Activated naive CD8-positive, alpha-beta T cell (primary cell): Measurements from ENCODE around the gene SMARCC1.

ENCODE experiments used
- H3K27ac Mint-ChIP-seq: one replicate; pipeline ENCODE4 v1.8.0; 2021; ENCODE audit warnings: mixed read lengths
- H3K27me3 Mint-ChIP-seq: one replicate; pipeline ENCODE4 v1.8.0; 2021; ENCODE audit warnings: mixed read lengths
- H3K36me3 Mint-ChIP-seq: one replicate; pipeline ENCODE4 v1.8.0; 2021; ENCODE audit warnings: mixed read lengths
- H3K4me1 Mint-ChIP-seq: one replicate; pipeline ENCODE4 v1.8.0; 2021; ENCODE audit warnings: low read depth, mixed read lengths
- H3K4me3 Mint-ChIP-seq: one replicate; pipeline ENCODE4 v1.8.0; 2021; ENCODE audit warnings: mild to moderate bottlenecking, mixed read lengths
- H3K9me3 Mint-ChIP-seq: one replicate; pipeline ENCODE4 v1.8.0; 2021; ENCODE audit warnings: low read depth, mixed read lengths

SMARCC1 gene

DNA sequence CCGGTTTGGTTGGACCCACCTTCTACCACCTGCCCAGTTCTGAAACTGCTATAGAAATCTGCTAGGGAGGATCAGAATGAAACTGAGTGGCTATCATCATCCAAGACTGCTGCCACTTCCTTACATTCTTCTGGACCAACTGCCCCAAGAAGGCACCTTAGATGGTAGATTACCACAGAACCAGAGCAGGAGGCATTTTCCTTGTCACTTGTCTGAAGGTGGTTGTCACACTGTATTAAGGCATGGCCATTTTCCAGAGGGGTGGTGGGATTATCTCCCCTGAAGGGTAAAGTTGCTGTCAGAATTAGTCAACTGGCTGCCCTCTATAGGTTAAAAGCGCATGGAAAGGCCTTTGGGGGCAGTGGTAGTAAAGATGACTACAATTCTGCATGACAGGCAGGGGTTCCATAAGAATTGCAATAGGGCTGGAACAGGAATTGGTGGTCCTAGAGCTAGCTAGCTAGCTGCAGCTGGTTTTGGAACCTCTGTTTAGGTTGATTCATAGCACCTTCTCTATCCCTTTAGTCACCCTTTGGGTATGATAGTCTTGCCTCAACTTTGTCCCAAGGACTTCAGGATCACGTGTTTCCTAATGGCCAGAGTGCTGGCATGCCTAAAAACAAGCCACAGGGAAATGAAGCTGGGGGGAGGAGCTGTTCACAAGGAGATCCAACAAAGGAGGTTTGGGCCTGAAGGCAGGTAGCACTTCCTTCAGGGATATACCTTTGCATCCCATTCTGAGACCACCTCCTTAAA lies 198.2 kb downstream of the SMARCC1 start:
- Mint-ChIP-seq H3K36me3 (no peaks in the 10 kb centered on the region), H3K4me1 (peaks cover 2% of the 10 kb centered on the region), H3K27ac (no peak overlapping the region), H3K27me3 (peaks cover 3% of the 10 kb centered on the region), H3K9me3 (no peaks in the 10 kb centered on the region), H3K4me3 (no peak overlapping the region)

DNA sequence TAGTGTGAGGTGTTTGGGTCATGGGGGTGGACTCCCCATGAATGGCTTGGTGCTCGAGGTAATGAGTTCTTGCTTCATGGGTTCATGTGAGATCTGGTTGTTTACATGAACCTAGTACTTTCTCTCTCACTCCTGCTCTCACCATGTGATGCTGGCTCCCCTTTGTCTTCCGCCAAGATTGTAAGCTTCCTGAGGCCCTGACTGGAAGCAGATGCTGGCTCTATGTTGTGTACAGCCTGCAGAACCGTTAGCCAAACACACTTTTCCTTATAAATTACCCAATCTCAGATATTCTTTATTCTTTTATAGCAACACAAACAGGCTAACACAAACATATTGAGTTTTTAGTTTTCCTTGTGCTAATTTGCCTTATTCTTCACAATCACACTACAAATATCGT lies 199.9 kb downstream of the SMARCC1 start:
- Mint-ChIP-seq H3K9me3 (no peaks in the 10 kb centered on the region), H3K4me1 (peaks cover 2% of the 10 kb centered on the region), H3K27me3 (peaks cover 3% of the 10 kb centered on the region), H3K4me3 (no peak overlapping the region), H3K36me3 (no peaks in the 10 kb centered on the region), H3K27ac (no peak overlapping the region)

DNA sequence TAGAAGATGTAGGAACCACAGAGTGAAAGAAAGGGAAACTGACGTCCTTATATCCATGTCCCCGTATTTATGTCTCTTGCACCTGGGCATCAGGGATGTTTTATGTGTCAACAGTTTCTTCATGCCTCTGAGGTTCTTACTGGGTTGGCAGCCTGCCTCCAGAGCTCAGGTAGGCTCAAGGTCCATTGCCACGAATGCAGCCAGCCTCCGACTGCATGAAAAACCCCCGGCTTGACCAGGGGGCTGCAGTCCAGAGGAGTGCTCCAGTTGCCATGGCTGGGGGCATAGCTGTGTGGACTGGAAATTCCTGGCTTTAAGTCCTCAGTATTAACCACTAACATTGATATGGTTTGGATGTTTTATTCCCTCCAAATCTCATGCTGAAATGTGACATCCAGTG lies 200.3 kb downstream of the SMARCC1 start:
- Mint-ChIP-seq H3K27ac (no peak overlapping the region), H3K4me3 (no peak overlapping the region), H3K4me1 (peaks cover 2% of the 10 kb centered on the region), H3K36me3 (no peaks in the 10 kb centered on the region), H3K9me3 (no peaks in the 10 kb centered on the region), H3K27me3 (peaks cover 3% of the 10 kb centered on the region)

DNA sequence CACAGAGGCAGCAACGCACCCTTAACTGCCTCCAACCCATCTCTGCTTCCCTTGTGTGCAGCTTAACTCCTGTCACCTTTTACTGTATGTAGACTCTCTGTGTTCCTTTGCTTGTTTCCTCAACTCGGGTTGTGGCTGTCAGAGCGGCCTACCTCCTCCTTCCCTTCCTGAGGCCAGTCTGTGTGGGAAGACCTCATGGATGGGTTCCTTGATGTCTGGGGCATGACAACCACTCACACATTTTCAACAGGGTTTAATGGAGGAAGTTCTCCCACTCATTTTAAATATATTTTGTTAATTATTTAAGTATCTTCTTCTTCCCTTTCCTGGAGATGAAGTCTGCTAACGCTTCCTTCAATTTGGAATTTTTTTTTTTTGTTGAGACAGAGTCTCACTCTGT lies 201.2 kb downstream of the SMARCC1 start:
- Mint-ChIP-seq H3K27ac (no peak overlapping the region), H3K4me3 (peak overlapping the region; percentile 75), H3K4me1 (peaks cover 2% of the 10 kb centered on the region), H3K9me3 (no peaks in the 10 kb centered on the region), H3K36me3 (no peaks in the 10 kb centered on the region), H3K27me3 (peaks cover 3% of the 10 kb centered on the region)

DNA sequence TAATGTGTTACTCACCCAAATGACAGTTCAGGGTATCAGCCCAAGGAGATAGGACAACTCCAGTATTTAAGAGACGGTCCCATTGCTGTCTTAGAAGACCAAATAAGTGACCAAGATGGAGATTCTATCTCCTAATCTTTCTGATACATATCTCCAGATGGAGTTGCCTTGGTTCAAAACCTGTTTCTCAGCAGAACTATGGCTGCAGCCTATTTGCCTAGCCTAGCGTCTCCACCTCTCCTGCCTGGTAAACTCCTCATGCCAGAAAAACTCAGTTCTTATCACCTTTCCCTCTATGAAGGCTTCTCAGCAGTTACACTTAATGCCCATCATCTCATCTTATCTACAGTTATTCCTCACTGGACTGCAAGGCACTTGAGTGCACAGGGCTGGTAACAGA lies 201.8 kb downstream of the SMARCC1 start:
- Mint-ChIP-seq H3K9me3 (no peaks in the 10 kb centered on the region), H3K27me3 (peaks cover 3% of the 10 kb centered on the region), H3K27ac (no peak overlapping the region), H3K4me3 (peak overlapping the region; percentile 75), H3K4me1 (peaks cover 2% of the 10 kb centered on the region), H3K36me3 (no peaks in the 10 kb centered on the region)

DNA sequence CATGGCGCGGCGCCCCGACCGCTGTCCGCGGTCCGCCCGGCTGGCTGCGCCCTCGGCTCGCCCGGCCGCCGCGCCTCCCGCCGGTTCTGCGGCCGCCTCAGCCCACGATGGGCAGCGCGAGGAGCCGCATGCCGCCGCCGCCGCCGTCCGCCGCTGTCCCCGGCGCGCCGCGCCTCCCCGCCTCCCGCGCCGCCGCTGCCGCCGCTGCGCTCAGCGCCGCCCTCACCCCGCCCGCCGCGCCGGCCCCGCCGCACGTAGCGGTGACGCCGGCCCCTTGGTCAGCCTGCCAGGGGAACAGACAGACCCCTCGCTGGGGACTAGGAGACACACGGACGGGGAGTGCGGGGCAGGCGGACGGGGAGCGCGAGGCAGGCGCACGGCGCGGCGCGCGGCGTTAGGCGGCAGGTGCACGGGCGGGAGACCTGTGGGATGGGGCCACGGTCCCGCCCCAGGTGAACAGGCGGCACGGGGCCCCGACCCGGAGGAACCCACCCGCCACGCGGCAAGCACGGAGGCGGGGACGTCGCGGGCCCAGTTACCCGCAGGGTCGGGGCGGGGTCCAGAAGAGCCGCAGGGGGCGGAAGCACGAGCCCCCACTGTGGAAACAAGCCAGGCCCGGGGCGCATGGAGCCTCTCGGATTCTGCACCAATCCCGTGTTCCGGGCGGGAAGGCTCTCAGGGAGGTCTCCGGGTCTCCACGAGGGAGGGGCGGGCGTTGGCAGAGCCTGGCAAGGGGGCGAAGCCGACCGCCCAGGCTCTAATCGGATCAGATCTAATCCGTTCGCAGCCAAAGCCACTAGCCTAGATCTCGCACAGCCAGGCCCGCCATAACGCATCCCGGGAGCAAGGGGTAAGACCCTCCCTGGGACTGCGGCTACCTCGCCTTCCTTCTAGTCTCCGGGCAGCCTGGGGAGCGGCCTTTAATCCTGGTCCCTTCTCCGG lies 202.7 kb downstream of the SMARCC1 start, which contains the start of gene CSPG5:
Gene CSPG5, minus strand, starts transcription at position 175 of the 942 bp plus-strand sequence. Its CDS starts 172 bp downstream, at position 3.
- H3K4me3 Mint-ChIP-seq: peak within 1 kb of the TSS; percentile 75
- H3K27ac Mint-ChIP-seq: no peak within 1 kb of the TSS
- no peaks in the 10 kb centered on the region for H3K9me3 Mint-ChIP-seq
- H3K27me3 Mint-ChIP-seq: peaks cover 4% of the 10 kb centered on the region
- H3K36me3 Mint-ChIP-seq: no peaks in the 10 kb centered on the region
- peaks cover 2% of the 10 kb centered on the region for H3K4me1 Mint-ChIP-seq

DNA sequence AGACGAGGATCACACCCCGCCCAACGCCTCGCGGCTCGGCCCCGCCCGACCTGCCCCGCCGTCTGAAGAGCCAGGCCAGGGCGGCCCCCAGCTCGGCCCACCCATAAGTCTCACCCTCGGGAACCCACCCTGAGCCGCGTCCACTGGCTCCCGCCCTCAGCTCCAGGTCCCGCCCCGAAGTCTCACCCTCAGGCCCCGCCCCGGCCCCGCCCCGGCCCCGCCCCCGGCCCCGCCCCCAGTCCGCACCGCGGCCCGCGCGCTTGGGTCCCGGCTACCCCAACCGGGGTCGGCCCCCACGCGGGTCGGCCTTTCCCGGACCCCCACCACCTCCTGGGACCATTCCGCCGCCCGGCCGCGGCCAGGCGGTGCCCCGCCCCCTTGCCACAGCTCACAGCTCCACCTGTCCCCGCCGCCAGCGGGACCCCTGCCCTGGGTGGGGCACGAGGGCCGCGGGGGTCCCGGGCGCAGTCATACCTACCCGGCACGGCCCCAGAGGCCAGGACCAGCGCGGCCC lies 203.5 kb downstream of the SMARCC1 start:
- H3K27me3 Mint-ChIP-seq: peaks cover 9% of the 10 kb centered on the region
- H3K4me3 Mint-ChIP-seq: peak overlapping the region; percentile 44
- H3K9me3 Mint-ChIP-seq: no peaks in the 10 kb centered on the region
- H3K4me1 Mint-ChIP-seq: peaks cover 2% of the 10 kb centered on the region
- H3K27ac Mint-ChIP-seq: no peak overlapping the region
- H3K36me3 Mint-ChIP-seq: no peaks in the 10 kb centered on the region

DNA sequence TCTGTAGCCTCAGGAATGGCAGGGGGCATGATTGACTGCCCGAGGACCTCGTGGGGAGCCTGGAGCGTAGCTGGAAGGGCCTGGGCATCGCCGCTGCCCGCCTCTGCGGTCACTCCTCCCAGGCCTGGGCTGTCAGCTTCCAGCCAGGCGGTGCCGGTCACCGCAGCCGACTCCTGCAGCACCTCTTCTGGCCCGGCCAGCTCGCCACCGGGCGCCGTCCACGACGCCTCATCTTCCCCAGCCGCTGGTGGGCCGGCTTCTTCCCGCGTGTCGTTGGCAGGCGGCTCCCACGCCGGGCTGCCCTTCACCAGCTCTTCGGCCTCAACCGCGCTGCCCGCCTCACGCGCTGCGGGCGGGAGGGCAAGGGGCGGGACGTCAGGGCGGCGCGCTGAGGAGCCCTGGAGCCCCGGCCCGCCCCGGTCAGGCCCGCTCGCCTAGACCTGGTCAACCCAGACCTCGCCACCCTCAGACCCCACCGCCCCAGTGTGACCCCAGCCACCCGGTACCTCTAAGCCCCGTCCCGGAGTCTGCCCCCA lies 204.0 kb downstream of the SMARCC1 start:
- no peaks in the 10 kb centered on the region for H3K9me3 Mint-ChIP-seq
- H3K27me3 Mint-ChIP-seq: peaks cover 12% of the 10 kb centered on the region
- H3K36me3 Mint-ChIP-seq: no peaks in the 10 kb centered on the region
- H3K4me1 Mint-ChIP-seq: peaks cover 2% of the 10 kb centered on the region
- peak overlapping the region; percentile 61 for H3K4me3 Mint-ChIP-seq
- H3K27ac Mint-ChIP-seq: no peak overlapping the region

DNA sequence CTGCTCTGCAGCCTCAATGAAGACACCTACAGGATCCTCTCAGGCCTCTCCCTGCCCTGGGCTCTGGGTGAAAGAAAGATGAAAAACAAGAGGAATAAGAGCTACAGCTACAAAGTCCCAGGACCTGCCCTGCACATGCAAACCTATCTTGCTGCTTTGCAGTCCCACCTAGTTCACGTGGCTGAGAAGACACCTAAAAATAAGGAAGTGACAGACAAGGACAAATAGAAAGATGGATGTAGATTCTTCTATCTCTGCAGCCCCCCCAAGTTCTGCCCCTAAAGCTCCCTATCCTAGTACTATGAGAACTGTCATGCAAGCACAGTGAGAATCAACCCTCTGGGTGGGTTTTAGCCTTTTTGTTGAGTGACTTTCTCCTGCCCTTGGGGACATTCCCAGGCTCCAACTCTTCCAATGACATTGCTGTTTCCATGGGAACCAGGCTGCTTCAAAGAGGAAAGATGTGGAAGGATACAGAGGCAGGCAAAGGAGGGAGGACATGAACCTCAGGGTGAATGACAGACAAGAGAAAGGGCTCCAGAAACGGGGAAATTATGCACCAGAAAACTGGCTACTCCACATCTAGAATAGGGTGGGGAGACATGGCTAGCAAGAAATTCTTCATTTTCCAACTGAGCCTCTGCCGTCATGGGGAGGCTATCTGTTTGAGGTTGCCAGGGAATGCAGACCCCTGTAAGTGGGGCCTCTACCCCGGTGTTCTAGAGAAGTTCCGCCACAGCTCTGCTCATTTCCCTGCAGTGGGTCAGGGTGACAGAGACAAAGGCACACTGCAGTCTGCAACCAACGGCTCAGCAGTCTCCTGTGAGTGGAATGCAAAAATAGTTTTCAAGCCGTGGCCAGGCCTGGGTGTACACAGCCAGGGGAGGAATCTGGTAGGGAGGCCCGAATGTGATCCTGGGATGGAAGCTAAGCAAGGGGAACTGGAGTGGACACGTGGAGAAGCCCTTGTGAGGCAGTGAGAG lies 208.2 kb downstream of the SMARCC1 start:
- Mint-ChIP-seq H3K9me3 (no peaks in the 10 kb centered on the region), H3K4me1 (no peaks in the 10 kb centered on the region), H3K27ac (no peak overlapping the region), H3K27me3 (peaks cover 13% of the 10 kb centered on the region), H3K36me3 (no peaks in the 10 kb centered on the region), H3K4me3 (no peak overlapping the region)

DNA sequence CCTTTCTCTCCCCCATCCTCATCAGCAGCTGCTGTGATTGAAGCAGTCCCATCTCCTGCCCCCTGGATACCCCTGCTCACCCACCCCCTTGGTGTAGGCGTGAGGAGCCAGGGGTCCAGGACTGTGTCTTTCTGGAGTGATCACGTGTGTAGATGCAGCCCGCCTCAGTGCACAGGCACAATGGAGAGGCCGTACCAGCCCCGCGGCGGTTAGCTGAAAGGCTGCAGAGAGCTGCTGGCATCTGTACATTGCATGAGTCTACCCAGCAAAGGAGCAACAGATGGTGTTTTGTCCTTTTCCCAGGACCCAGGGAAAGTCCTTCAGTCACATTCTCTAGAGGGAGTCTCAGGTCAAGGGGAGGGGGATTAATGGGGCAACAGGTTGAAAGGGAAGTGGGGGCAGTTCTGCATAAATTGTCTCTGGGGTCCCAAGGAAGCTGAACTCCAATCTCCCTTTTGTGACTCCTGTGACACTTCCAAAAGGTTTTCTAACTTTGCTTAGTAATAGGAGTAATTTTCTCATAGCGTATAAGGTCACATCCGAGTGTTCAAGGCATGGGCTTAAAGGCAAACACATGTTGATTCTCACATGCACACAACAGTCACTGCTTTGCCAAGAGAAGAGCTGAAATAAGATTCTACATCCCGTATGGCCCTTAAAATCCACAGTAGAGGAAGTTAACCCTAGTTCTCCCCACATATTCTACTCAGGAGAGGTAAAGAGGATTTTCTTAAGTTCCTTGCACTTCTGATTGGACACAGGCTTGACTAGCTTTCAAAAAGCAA lies 210.1 kb downstream of the SMARCC1 start:
- no peak overlapping the region for H3K27ac Mint-ChIP-seq
- H3K36me3 Mint-ChIP-seq: no peaks in the 10 kb centered on the region
- no peaks in the 10 kb centered on the region for H3K4me1 Mint-ChIP-seq
- no peaks in the 10 kb centered on the region for H3K9me3 Mint-ChIP-seq
- H3K27me3 Mint-ChIP-seq: peaks cover 13% of the 10 kb centered on the region
- no peak overlapping the region for H3K4me3 Mint-ChIP-seq

DNA sequence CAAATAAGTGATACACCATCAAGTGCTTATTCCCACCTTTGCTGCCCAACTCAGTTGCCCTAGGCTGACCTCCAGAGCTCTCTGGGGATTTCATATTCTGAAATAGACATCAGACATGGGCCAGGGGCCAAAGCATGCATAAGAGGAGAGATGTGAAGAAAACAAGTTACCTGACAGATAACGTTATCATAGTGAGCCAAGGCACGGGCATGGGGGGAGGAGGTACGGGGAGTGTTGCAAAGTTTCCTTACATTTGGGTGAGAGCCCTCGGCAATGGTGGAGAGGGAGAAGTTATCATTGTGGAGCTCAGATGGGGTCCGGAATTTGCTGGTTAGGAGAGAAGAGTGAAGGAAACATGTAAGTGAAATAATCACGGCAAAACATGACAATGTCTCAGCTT lies 212.8 kb downstream of the SMARCC1 start:
- Mint-ChIP-seq H3K4me3 (no peak overlapping the region), H3K9me3 (no peaks in the 10 kb centered on the region), H3K4me1 (no peaks in the 10 kb centered on the region), H3K27ac (no peak overlapping the region), H3K36me3 (no peaks in the 10 kb centered on the region), H3K27me3 (peaks cover 12% of the 10 kb centered on the region)

DNA sequence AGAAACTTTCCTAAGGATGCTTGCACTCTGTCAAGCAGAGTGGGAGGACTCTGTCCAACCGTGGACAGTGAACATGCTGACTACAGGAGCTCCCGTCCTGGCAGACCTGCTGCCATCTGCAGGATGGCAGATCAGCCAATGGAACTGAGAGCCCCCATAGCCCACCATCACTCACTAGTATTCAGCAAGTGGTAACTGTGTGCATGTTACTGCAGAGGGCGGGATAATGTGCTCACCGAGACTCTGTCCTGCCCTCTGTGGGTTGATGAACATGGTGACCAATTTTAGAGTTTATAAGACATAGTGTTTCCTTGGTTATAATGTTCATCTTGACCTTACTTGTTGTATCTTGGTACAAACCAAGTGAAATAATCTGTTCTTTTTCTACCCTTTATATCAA lies 214.5 kb downstream of the SMARCC1 start:
- Mint-ChIP-seq H3K27me3 (peaks cover 5% of the 10 kb centered on the region), H3K9me3 (no peaks in the 10 kb centered on the region), H3K4me3 (no peak overlapping the region), H3K36me3 (no peaks in the 10 kb centered on the region), H3K4me1 (no peaks in the 10 kb centered on the region), H3K27ac (no peak overlapping the region)

DNA sequence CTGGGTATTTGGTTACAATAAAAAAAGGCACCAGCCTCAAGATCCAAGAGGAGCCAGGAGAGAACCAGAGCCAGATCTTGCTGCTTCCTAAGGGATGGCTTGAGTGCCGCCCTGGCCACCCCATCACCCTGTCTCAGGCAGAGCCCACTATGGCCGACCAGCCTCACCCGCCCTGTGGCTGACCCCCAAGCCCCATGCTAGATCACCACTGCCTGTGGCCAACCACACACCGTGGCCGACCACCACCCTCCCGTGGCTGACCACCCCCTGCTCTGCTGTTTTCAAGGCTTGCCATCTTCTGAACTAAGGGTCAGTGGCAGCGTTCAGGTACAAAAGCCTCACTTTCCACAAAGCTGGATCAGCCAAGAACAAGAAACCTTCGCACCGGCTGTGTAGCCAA lies 215.0 kb downstream of the SMARCC1 start:
- Mint-ChIP-seq H3K4me1 (no peaks in the 10 kb centered on the region), H3K27me3 (peaks cover 2% of the 10 kb centered on the region), H3K4me3 (no peak overlapping the region), H3K27ac (no peak overlapping the region), H3K36me3 (no peaks in the 10 kb centered on the region), H3K9me3 (no peaks in the 10 kb centered on the region)
